GM10248 (cell line): ENCODE data around the gene STEAP3.
"Not testable (repeated sequence)": the region's sequence is repeated elsewhere in the genome, so short reads cannot be mapped to it uniquely, and the experiment has no call there.

Source experiments
- CTCF ChIA-PET: fragments of 300-600 bp; sonication (Branson Sonifier 250); formaldehyde crosslinking; extraction: SDS; loops from one replicate; lab custom pipeline; 2021; ENCODE audit warnings: antibody characterized with exemption; lab: Yijun Ruan, JAX
- POLR2A ChIA-PET: fragments of 350-650 bp; sonication (Branson Sonifier 250); formaldehyde crosslinking; extraction: SDS; loops from one replicate; lab custom pipeline; 2020; ENCODE audit warnings: antibody characterized with exemption; lab: Yijun Ruan, JAX
- DNase-seq: peaks from one replicate; pipeline ENCODE4 v3.0.0; 2012; ENCODE audit errors: extremely low spot score
- TF ChIP-seq, protein P1 (sequence below): IDR thresholded peaks from 2 replicates; pipeline ENCODE4 v1.5.1; 2012; ENCODE audit warnings: mild to moderate bottlenecking, low read depth; ENCODE audit errors: extremely low read depth, missing control alignments, control extremely low read depth

The STEAP3 gene

DNA sequence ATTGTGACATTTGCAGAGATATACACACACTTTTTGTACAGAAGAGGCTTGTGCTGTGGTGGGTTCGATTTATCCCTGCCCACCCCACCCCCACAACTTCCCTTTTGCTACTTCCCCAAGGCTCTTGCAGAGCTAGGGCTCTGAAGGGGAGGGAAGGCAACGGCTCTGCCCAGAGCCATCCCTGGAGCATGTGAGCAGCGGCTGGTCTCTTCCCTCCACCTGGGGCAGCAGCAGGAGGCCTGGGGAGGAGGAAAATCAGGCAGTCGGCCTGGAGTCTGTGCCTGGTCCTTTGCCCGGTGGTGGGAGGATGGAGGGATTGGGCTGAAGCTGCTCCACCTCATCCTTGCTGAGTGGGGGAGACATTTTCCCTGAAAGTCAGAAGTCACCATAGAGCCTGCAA lies 40.0 kb downstream of the STEAP3 start:
- POLR2A ChIA-PET = no interaction called here

DNA sequence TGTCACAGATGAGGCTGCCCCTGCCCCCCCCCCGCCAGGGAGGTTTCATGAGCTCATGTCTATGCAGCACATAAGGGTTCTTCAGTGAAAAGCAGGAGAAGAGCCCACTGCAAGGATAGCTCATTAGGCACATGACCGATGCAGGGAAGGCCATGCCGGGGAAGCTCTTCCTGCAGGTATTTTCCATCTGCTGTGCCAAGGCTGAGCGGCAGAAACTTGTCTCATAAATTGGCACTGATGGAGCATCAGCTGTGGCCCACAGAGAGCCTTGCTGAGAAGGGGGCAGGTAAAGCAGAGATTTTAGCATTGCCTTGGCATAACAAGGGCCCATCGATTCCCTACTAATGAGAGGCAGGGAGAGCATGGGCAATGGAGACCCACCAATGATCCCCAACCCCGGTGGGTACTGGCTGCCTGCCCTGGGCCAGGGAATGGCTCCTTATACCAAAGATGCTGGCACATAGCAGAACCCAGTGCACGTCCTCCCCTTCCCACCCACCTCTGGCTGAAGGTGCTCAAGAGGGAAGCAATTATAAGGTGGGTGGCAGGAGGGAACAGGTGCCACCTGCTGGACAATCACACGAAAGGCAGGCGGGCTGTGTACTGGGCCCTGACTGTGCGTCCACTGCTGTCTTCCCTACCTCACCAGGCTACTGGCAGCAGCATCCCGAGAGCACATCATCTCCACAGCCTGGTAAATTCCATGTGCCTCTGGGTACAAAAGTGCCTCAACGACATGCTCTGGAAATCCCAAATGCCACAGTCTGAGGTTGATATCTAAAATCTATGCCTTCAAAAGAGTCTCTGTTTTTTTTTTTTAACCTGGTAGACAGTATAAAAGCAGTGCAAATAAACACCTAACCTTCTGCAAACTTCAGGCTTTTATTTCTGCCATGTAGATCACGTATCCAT lies 41.4 kb downstream of the STEAP3 start:
- DNase-seq = peak; percentile 81
- TF ChIP-seq, protein P1, sequence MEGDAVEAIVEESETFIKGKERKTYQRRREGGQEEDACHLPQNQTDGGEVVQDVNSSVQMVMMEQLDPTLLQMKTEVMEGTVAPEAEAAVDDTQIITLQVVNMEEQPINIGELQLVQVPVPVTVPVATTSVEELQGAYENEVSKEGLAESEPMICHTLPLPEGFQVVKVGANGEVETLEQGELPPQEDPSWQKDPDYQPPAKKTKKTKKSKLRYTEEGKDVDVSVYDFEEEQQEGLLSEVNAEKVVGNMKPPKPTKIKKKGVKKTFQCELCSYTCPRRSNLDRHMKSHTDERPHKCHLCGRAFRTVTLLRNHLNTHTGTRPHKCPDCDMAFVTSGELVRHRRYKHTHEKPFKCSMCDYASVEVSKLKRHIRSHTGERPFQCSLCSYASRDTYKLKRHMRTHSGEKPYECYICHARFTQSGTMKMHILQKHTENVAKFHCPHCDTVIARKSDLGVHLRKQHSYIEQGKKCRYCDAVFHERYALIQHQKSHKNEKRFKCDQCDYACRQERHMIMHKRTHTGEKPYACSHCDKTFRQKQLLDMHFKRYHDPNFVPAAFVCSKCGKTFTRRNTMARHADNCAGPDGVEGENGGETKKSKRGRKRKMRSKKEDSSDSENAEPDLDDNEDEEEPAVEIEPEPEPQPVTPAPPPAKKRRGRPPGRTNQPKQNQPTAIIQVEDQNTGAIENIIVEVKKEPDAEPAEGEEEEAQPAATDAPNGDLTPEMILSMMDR = peak; percentile 91
- POLR2A ChIA-PET = no interaction called here
- CTCF ChIA-PET = interaction anchor here (0.7 to 4.4 kb wide), 33 partner anchors 13 to 383 kb away, joined by 3 to 43 read pairs (median 4); partner anchors contain the start of gene STEAP3

More for the DNA sequence above, 40.0 kb downstream of the STEAP3 start:
- TF ChIP-seq, protein P1 = no peak
- DNase-seq = no peak
- CTCF ChIA-PET = interaction anchor here (0.8 to 4.4 kb wide), 13 partner anchors 12 to 382 kb away, joined by 3 to 43 read pairs (median 5); no protein-coding TSS in a partner anchor

DNA sequence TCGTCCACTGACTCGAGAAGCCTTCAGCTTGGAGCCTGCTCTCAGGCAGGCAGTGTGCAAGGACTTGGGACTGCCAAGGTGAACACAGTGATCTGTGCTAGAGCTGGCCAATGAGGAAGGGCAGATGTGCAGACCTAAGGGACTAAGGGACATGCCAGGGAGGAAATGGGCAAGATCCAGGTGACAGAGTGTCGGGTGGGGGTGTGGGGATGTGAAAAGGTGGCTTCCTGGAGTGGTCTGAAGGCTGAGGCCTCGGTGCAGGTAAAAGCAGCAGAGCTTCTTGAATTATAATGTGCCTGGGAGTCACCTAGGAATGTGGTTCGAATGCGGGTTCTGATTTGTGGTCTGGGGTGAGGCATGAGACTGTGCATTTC lies 42.0 kb downstream of the STEAP3 start:
- POLR2A ChIA-PET = no interaction called here
- TF ChIP-seq, protein P1 = no peak
- no peak for DNase-seq
- CTCF ChIA-PET = interaction anchor here (0.8 to 4.4 kb wide), 15 partner anchors 14 to 383 kb away, joined by 3 to 43 read pairs (median 4); no protein-coding TSS in a partner anchor

DNA sequence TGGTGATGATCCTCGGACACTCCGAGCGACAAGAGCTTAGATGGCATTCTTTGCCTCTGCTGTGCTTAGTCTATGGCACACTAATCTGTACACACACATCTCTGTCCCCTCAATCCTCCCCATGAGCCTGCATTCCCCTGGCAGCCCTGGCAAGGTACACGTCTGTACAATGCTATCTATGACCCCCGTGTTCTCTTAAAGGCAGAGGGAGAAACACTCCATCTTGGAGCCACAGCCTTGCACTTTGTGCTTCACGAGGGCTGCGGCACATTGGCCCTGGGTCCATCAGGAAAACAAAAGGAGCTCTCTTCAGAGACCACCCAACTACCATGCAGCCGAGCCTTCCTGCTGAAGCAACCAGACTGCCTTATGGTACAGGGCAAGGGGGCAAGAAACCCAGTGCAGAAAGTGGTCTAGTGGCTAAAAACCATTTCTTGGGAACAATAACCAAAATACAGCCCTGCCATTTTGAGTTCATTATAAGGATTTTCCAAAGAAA lies 42.5 kb downstream of the STEAP3 start:
- ChIA-PET POLR2A (interaction anchor here (0.6 kb wide), 1 partner anchor 7 kb away, joined by 7 read pairs; no protein-coding TSS in a partner anchor), CTCF (interaction anchor here (0.8 to 4.4 kb wide), 15 partner anchors 14 to 384 kb away, joined by 3 to 43 read pairs (median 4); no protein-coding TSS in a partner anchor)
- TF ChIP-seq, protein P1 = no peak
- no peak for DNase-seq

DNA sequence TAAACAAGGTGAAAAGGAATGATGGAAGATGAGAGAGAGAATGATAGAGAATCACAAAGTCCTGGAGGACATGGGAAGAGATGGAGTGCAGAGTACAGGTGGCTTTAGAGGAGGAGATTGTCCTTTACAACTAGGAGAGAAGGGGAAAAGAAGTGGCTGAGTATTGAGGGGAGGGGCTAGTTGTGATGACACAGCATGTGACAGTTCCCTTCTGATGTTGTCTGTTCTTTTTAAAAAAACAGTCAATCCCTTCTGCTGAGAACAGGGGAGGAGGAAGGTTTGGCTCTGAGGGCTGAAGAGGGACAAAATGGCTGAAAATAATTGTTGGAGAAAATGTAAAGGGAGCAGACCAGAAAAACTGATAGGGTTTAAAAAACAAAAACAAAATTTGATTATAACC lies 44.0 kb downstream of the STEAP3 start:
- ChIA-PET CTCF (no interaction called here), POLR2A (no interaction called here)
- TF ChIP-seq, protein P1 = no peak
- no peak for DNase-seq

DNA sequence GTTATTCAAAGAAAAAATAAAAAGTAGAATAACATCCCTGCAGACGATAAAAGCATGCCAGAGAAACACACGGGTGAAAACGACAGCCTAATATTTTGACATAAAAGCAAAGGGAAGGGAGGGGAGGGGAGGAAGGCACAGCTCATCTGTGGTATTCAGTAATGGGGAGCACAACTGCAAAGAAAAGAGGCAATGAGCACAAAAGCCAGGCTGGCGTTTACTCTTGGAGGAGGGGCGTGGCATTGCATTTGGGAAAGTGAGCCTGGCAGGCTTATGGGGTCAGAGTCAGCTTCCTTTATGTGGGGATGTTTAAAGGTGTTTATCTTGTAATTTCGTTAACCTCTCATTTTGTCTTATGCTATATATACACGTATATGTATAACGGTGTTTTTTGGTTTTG lies 53.2 kb downstream of the STEAP3 start:
- CTCF ChIA-PET = interaction anchor here (1.0 kb wide), 1 partner anchor 10 kb away, joined by 3 read pairs; no protein-coding TSS in a partner anchor

DNA sequence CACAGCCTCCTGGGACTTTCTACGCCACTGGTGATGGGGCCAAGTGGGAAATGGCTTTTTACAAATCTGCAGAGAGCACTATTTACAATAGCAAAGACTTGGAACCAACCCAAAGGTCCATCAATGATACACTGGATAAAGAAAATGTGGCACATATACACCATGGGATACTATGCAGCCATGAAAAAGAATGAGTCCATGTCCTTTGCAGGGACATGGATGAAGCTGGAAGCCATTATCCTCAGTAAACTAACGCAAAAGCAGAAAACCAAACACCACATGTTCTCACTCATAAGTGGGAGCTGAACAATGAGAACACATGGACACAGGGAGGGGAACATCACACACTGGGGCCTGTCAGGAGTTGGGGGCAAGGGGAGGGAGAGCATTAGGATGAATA lies 54.8 kb downstream of the STEAP3 start:
- CTCF ChIA-PET = interaction anchor here (4.3 kb wide), 1 partner anchor 12 kb away, joined by 32 read pairs; no protein-coding TSS in a partner anchor
- POLR2A ChIA-PET, DNase-seq: not testable (repeated sequence)

More for the DNA sequence above, 53.2 kb downstream of the STEAP3 start:
- DNase-seq = no peak
- POLR2A ChIA-PET = no interaction called here
- TF ChIP-seq, protein P1 = no peak
